ENCODE results near the gene SFXN2.
"Not testable (repeated sequence)": the region's sequence is repeated elsewhere in the genome, so short reads cannot be mapped to it uniquely, and the experiment has no call there.

SFXN2 gene

DNA sequence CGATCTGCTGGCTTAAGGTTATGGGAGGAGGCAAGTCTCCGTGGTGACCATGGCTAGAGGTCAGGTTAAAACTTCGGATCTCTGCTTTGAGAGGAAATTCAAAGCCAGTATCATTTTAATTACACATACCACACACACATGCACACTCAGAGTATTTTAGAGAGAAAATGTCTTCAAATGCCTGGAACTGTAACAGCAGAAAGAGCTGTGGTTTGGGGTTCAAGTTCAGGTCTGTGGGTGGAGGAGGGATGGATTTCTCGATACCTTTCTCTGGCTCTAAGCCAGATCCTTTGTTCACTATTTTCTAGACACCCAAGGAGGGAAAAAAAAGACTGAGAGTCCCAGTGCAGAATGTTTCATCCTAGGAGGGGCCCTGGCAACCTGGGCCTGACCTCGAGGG lies 32.7 kb upstream of the SFXN2 start:
- DNase-seq (ENCODE audit: low read depth in 2 of 2) = no peak

DNA sequence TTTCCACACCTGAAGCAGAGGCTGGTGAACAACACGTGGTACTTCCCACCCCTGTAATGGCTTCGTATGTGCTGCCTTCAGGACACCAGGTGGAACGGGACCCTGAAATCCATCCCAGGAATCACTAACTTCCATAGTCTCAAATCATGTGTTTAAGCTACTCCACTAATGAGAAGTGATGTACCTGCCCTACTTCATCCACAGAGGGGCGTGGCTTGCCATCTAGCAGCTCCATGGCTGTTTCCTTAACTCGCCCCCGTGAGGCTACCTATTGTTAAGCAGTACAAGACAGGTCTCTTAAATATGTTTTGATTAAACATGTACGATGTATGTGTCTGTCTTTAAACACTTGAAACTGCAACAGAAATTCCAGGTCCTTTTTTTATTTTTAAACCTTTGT lies 32.0 kb upstream of the SFXN2 start:
- no peak for DNase-seq (ENCODE audit: low read depth in 2 of 2)

DNA sequence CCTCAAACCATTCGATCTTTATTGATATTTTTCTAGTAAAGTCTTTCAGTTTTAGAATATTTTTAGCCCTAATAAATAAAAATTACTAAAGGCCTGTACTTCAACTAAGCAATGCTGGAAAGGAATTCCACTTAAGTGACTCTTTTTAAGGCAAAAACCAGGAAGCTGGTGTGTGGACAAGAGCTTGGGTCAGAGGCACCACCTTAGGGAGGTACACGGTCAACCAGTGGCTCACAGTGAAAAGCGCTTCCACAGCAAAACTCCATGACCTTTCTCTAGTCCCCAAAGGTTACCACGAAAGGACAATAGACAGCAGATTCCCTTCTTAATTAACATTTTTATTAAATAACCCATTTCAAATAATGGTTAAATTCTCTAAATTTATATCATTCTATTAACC lies 31.5 kb upstream of the SFXN2 start:
- DNase-seq (ENCODE audit: low read depth in 2 of 2) = no peak

DNA sequence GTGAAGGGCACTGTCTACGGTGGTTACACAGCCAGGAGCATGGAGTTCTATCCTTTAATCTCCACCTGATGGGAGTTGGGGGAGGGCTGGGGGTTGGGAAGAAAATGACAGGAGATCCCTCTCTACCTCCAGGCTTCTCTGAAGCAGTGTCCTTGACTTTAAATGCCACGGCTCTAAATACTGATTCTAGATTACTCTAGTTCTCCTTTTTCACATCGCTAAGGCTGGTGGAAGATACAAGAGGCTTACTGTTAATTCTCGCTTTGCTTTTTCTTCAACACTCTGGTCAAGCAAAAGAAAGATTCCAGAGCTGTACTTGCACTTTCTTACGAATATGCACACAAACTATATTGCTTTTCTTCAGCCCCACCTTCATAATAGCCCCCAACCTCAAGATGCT lies 30.7 kb upstream of the SFXN2 start:
- DNase-seq (ENCODE audit: low read depth in 2 of 2) = no peak

DNA sequence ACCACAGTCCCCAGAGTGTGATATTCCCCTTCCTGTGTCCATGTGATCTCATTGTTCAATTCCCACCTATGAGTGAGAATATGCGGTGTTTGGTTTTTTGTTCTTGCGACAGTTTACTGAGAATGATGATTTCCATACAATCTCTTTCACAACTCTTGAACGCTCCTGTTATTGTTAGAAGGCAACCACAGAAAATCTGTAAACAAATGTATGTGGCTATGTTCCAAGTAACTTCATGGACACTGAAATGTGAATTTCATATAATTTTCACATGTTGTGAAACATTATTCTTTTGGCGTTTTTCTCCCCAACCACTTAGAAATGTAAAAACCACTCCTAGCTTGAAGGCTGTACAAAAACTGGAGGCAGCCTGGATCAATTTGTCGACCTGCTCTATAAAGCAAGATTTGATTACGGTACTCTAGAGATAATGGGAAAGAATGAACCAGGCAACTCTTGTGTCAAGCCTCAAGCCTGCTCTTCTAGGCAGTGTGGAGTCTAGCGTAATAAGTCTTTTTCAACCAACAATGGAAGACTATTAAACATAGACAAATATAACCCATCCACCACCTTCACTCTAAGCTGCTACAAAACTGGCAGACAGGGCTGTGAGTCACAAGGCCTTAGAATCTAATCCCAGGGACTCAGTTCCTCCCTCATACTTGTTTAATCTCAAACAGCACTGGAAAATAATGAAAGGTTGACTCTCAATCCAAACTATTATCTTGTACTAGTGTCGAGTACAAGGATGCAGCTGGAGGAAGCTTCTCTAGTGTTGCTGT lies 23.0 kb upstream of the SFXN2 start:
- DNase-seq (ENCODE audit: low read depth in 2 of 2) = no peak

DNA sequence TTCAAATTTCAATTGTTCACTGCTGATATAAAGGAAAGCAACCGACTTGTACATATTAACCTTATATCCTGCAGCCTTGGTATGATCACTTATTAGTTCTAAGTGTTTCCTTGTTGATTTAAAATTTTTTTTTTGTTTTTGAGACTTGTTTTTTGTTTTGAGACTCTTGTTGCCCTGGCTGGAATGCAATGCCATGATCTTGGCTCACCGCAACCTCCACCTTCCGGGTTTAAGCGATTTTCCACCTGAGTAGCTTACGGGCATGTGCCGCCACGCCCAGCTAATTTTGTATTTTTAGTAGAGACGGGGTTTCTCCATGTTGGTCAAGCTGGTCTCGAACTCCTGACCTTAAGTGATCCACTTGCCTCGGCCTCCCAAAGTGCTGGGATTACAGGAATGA lies 19.0 kb upstream of the SFXN2 start:
- not testable (repeated sequence) for DNase-seq (ENCODE audit: low read depth in 2 of 2)

DNA sequence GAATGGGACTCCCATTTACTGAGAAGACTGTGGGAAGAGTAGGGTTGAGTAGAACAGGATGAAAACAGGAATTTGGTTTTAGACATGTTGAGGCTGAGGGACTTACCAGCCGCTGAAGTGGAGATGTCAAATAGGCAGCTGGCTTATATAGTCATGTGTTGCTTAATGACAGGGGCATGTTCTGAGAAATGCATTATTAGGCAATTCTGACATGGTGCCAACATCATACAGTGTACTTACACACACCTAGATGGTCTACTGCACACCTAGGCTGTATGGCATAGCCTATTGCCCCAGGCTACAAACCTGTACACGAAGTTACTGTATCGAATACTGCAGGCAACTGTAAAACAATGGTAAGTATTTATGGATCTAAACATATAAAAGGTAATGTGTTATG lies 17.7 kb upstream of the SFXN2 start:
- no peak for DNase-seq (ENCODE audit: low read depth in 2 of 2)

DNA sequence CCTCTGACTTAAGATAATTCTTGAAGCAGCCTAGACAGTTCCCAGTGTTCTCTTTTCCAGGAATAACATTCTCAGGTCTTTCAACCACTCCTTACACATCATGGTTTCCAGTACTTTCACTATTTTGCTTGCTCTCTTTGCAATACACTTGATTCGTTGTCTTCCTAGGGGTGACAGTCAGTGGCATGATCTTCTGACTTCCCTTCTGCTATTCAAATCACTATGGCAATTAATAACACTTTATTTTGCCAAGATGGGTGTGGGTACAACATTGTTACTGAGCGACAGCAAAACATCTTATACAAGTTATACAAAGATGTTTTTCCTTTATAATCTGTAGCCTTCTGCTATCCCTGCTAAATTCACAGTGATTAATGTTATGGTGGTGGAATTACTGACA lies 15.5 kb upstream of the SFXN2 start:
- no peak for DNase-seq (ENCODE audit: low read depth in 2 of 2)

DNA sequence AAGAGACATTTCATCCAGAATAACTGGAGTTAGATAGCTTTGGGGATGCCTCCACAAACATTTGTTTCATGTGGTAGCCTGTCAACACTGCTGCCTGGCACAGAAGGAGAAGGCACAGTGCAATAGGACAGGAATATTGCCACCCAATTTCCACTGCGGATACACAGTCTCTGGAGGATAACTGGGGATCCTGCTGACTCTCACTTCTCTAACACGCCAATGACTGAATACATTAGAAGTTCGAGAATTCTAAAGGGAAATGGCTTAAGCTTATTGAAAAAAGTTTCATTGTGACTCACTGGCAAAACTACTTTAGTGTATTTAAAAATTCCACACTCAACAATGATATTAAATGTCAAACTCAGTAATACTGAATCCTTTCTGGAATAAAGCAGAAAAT lies 13.2 kb upstream of the SFXN2 start:
- no peak for DNase-seq (ENCODE audit: low read depth in 2 of 2)

DNA sequence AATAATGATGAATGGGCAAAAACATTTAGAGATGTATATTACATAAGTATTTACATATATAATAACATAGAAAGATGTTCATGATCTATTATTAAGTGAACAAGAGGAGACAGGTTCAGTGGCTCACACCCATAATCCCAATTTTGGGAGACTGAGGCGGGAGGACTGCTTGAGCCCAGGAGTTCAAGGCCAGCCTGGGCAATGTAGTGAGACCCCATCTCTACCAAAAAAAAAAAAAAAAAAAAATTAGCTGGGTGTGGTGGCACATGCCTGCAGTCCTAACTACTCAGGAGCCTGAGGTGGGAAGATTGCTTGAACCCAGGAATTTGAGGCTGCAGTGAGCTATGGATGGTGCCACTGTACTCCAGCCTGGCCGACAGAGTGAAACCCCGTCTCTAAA lies 12.6 kb upstream of the SFXN2 start:
- DNase-seq (ENCODE audit: low read depth in 2 of 2) = no peak

DNA sequence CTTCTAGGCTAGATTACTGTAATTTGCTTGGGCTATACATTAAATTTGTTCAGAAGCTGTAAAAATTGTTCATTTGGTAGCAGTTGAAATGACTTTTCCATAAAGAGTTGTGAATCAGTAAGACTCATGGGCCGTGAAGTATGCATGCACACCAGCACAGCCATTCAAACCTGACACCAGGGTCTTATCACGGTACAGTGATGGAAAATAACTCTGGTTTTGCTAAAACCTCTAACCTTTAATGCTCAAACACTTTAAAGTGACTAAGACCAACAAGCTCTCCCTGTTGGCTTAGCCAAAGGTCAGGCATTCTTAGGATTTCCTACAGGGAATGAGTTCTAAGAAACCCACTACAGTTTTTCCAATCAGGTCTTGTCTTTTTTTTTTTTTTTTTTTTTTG lies 11.7 kb upstream of the SFXN2 start:
- no peak for DNase-seq (ENCODE audit: low read depth in 2 of 2)

DNA sequence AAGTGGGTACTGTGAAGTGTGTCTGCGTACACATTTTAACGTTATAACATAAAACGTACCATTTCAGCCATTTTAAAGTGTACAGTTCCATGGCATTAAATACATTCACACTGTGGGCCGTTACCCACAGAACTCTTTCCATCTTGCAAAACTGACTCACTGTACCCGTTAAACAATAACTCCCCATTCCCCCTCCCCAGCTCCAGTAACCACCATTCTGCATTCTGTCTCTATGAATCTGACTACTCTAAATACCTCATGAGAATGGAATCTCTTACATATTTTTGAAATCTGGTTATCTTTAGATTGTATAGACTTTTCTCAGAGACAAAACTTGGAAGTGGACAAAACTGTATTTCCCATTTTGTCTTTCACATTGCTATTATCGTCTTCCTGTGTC lies 9.5 kb upstream of the SFXN2 start:
- no peak for DNase-seq (ENCODE audit: low read depth in 2 of 2)

DNA sequence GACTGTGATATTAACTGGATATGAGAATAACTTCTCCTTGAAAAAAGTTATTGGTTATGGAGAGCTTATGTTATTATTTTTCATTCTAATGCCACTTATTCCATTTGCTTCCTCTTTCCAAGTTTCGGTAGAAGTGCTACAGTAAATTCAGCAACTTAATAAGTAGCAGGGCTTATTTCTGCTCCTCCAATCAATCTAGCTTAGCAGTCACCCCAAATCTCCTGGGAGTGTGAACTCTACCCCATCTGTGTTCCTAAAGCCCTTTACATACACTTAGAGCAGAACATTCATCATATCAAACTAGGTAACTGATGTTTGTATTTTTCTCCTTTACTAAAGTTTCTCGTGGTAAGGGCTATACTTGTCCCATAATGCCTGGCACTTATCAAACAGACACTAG lies 8.9 kb upstream of the SFXN2 start:
- DNase-seq (ENCODE audit: low read depth in 2 of 2) = no peak

DNA sequence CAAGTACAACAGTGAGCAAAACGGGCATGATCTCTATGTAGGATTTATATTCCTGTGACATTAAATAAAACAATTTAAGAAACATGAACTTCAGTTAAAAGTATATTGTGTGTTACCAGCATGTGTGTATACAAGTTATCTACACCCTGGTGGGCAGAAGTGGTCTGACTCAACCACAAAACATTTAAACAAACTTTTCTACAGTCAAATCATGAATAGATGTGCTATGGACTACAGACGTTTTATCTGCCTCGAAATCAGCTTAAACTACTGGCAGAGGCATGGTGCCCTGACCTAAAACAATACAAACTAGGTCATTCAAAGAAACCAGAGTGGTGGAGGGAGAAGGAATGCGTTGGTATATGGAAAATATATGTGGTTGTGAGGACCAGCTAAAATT lies 3.8 kb upstream of the SFXN2 start:
- DNase-seq (ENCODE audit: low read depth in 2 of 2) = no peak

DNA sequence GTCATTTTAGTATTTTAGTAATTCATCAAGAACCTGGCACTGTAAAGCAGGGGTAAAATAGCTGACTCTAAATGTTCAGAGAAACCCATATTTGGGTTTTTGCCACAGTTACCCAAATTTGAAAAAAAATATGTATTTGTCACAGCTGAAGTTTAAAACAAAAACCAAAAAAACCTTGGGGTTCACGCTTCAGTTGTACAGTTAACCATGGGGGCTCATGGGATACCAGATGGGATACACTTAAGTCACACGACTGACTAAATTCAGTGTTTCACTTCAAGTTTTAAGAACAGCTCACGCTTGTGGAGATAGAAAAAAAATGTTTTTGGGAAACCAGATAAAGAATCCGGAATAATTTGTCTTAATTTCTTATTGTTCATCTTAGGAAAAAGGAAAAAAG lies 2.3 kb upstream of the SFXN2 start:
- DNase-seq (ENCODE audit: low read depth in 2 of 2) = no peak

DNA sequence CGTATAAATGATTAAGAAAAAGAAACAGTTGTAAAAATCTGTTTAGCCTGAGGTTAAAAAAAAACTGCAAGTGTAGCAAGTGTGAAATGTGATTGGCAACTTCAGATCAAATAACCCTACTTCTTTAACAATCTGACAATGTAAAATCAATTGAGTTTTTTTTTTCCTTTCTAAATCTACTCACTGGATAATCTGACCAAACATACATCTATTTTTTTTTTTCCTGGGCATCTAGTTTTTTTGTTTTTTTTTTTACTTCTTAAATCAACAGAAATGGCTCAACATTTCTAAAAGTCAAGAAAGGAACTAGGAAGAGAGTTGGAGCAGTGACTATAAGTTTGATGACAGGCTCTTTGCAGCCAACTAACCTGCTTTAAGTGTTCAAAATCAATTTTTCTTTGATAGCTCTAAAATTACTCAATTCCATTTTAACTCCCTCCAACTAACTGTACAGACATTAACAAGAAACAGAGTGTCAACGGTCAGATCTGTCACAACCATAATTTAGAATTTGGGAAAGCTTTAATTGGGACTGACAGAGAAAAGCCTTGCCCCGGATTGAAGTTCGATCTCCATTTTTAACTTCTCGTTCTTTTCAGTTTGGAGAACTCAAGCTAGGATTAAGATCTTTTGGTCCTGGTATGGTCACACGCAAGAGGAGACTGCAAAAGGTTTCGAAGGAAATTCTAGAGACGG lies 1.4 kb upstream of the SFXN2 start:
- DNase-seq (ENCODE audit: low read depth in 2 of 2) = no peak

DNA sequence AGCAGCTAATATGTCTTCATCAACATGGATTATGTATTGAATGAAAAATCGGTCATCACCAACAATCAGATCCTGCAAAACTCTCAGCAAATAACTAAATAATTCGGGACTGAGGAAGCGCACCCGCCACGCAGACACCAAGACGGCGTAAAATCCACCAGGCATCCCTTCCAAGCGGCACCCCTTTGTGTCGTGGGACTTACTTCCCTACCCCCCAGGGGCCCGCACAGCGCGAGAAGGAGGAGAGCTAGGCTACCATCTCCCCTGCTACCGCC lies 960 bp upstream of the SFXN2 start:
- no peak for DNase-seq (ENCODE audit: low read depth in 2 of 2)

DNA sequence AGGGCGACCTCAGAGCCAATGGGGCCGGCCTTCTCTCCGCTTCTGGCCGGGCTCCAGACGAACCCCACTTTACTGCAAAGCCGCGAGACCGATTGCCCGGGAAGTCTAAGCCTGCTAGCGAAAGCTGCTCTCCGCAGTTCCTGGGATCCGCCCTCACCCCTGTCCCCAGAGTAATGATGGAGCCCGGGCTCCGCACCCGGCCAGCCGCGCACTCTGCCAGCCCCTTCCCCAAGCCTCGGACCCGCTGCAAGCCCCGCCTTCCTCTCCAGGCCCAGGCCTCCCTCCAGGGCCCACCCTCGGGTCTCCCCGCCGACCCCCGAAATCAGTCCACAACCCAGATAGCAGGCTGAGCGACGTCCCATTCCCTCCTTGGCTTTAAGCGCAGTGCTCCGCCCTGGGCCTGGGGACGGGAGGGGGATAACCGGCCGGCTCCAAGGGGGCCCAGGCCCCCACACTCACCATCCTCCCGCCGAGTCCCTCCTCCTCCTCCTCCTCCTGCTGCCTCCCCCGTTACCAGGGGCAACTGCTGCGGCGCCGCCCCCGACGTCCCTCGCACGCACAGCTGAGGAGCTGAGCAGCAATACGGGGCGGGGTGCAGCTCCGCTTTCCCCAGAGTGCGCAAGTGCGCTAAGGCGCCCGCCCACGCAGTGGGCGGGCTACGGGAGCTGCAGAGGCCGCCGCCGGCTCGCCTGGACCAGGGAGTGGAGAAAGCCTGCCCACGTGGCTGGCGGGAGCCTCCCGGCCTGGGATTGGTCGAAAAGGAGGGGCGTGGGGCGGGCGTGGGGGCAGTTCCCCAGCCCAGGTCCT lies 419 bp upstream of the SFXN2 start, which contains the start of gene ARL3:
Gene ARL3, minus strand, starts transcription at position 584 of the 807 bp plus-strand sequence. Its CDS starts 122 bp downstream, at position 462.
- peak; percentile 97 to 98 for DNase-seq (ENCODE audit: low read depth in 2 of 2)

DNA sequence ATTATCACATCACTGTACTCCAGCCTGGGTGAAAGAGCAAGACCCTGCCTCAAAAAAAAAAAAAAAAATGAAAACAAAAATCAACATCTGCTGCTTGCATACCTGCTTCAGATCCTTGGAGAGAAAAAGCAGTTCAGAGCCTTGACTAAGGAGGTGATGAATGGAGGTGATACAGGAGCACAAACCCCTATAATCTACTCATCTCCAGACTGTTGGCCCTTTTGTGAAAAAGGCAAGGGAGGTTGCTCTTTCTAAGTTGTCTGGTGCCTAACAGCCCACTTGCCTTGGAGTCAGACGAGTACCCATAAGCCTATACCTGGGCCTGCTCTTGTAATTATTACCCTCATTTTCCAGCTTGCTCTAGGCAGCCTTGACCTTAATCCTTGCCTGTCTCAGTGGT lies 1.4 kb downstream of the SFXN2 start:
- no peak for DNase-seq (ENCODE audit: low read depth in 2 of 2)

DNA sequence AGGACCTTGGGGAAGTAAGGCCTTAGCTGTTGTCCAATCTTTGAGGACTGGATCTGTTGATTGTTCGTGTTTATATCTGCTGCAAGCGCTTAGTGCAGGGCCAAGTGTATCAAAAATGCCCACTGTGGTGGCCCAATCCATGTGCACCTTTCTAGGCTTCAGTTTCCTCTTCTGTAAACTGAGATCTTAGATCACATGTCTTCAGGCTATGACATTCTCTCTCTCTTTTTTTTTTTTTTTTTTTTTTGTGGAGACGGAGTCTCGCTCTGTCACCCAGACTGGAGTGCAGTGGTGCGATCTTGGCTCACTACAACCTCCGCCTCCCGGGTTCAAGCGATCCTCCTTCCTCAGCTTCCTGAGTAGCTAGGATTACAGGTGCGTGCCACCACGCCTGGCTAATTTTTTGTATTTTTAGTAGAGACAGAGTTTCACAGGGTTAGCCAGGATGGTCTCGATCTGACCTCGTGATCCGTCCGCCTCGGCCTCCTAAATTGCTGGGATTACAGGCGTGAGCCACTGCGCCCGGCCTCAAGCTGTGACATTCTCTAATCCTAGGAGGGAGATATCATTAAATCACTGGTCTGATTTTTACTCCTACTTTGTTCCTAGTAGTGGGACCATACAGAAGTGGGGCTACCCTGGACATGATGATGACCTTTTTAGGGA lies 2.6 kb downstream of the SFXN2 start:
- not testable (repeated sequence) for DNase-seq (ENCODE audit: low read depth in 2 of 2)

DNA sequence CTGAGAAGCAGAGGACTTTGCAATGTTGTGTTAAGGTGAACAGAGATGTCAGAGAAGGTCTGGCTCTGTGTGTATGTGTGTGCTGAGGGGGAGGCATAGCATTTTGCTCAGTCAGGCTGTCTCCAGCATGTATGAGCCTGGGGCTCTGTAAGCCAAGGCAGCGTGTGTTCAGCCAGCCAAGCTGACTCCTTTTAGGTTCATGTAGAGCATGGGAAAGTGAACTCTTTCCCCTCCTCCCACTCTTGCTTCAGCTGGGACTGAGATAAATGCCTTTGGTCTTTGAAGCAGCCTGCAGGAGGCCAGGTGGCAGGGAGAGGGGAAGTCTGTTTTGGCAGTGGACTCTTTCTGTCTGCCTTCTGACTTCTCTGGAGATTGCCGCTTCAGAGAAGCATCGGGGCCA lies 3.8 kb downstream of the SFXN2 start:
- DNase-seq (ENCODE audit: low read depth in 2 of 2) = no peak

DNA sequence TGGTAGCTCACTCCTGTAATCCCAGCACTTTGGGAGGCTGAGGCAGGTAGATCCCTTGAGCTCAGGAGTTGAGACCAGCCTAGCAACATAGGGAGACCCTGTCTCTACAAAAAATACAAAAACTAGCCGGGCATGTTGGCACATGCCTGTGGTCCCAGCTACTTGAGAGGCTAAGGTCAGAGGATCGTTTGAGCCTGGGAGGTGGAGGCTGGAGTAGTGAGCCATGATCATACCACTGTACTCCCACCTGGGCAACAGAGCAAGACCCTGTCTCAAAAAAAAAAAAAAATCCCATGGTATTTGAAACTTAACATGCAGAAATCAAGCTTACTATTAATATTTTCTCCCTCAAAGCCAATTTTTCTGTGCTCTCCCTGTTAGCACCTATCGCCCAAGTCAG lies 5.9 kb downstream of the SFXN2 start:
- no peak for DNase-seq (ENCODE audit: low read depth in 2 of 2)
